ENCODE measurements around the gene CD300LG. TPM values are rescaled to one million over a fixed set of nuclear protein-coding genes. Genes with fewer than 3 reads are reported as not detected.

Gene CD300LG
- total RNA-seq, 1 experiment from 2014 or later, result not detected

DNA sequence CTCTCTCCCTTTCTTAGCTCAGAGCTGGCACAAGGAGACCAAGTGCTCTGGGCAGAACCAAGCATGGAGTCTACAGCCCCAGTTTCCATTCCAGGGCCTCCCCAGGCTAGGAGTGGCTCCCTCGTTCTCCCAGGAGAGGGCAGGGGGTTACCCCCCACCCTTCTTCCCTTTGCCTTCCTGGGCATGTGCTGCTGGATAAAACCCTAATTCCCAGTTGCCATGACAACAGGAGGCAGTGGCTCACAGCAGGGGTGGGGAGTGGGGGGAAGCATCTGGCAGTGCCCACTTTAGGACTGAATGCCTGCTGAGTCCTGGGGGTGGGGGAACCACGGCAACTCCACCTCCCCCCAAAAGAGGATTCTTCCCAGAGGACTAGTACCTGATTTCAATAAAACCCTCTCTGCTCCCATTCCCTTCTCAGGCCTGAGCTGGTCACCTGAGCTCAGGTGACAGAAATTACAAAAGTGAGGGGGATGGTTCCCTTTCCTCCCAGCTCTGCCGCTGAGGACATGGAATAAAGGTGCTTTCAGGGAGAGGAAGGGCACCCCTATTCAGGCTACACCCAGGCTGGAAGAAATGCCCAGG, 58.5 kb downstream of the CD300LG start:
- Histone ChIP-seq H4K20me1 (ENCODE audit: insufficient read depth) (no peaks in the 10 kb centered on the region), H2AFZ (ENCODE audit: low read depth, low read length, poor library complexity, severe bottlenecking) (no peak overlapping the region), H3K9me2 (ENCODE audit: insufficient read depth) (no peaks in the 10 kb centered on the region), H3K4me3 (replicated peaks in 1 of 2; ENCODE audit: low read depth in 1 of 2, low read length in 2 of 2) (no peak overlapping the region), H3K79me2 (ENCODE audit: insufficient read depth, low read length) (no peaks in the 10 kb centered on the region), H3K9me3 (ENCODE audit: control insufficient read depth in 1 of 2, insufficient read depth in 1 of 2, low read depth in 1 of 2, low read length in 2 of 2) (no peaks in the 10 kb centered on the region), H3K27me3 (ENCODE audit: insufficient read depth, low read length) (no peaks in the 10 kb centered on the region), H3K4me1 (ENCODE audit: control insufficient read depth in 1 of 2, insufficient read depth in 2 of 2, low read length in 2 of 2) (peaks cover 26 to 49% of the 10 kb centered on the region in 2 experiments), H3K36me3 (ENCODE audit: control insufficient read depth in 1 of 2, insufficient read depth in 2 of 2, low read length in 2 of 2) (no peaks in the 10 kb centered on the region), H3K9ac (ENCODE audit: low read length) (no peak overlapping the region), H3K27ac (ENCODE audit: low read depth, low read length) (no peak overlapping the region), H3K4me2 (ENCODE audit: low read length) (peak overlapping the region; percentile 99)
- no TSS peak for BruUV-seq (replicated peaks)
- CTCF ChIA-PET, result no interaction called here
- POLR2A ChIA-PET, result no interaction called here
- DNase-seq (ENCODE audit: low read depth, low spot score), result no peak
- TF ChIP-seq, protein P1, sequence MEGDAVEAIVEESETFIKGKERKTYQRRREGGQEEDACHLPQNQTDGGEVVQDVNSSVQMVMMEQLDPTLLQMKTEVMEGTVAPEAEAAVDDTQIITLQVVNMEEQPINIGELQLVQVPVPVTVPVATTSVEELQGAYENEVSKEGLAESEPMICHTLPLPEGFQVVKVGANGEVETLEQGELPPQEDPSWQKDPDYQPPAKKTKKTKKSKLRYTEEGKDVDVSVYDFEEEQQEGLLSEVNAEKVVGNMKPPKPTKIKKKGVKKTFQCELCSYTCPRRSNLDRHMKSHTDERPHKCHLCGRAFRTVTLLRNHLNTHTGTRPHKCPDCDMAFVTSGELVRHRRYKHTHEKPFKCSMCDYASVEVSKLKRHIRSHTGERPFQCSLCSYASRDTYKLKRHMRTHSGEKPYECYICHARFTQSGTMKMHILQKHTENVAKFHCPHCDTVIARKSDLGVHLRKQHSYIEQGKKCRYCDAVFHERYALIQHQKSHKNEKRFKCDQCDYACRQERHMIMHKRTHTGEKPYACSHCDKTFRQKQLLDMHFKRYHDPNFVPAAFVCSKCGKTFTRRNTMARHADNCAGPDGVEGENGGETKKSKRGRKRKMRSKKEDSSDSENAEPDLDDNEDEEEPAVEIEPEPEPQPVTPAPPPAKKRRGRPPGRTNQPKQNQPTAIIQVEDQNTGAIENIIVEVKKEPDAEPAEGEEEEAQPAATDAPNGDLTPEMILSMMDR (IDR thresholded peaks at IDR 0.05 in 2 of 3, conservative IDR thresholded peaks at IDR 0.05 in 1 of 3; ENCODE audit: borderline replicate concordance in 1 of 3, insufficient read depth in 1 of 3, low read depth in 2 of 3, low read length in 2 of 3), result no peak
- intact Hi-C loops (cut with micrococcal nuclease), result loop anchor here (10.0 kb wide), 1 partner anchor 459 kb away; the partner anchor contains the start of gene FAM171A2
- RAD21 ChIA-PET (ENCODE audit: low non-redundant PET in 1 of 2, low total read pairs in 2 of 2, uncharacterized antibody in 2 of 2, unreplicated experiment in 2 of 2), result no interaction called here
- no peak for ATAC-seq

DNA sequence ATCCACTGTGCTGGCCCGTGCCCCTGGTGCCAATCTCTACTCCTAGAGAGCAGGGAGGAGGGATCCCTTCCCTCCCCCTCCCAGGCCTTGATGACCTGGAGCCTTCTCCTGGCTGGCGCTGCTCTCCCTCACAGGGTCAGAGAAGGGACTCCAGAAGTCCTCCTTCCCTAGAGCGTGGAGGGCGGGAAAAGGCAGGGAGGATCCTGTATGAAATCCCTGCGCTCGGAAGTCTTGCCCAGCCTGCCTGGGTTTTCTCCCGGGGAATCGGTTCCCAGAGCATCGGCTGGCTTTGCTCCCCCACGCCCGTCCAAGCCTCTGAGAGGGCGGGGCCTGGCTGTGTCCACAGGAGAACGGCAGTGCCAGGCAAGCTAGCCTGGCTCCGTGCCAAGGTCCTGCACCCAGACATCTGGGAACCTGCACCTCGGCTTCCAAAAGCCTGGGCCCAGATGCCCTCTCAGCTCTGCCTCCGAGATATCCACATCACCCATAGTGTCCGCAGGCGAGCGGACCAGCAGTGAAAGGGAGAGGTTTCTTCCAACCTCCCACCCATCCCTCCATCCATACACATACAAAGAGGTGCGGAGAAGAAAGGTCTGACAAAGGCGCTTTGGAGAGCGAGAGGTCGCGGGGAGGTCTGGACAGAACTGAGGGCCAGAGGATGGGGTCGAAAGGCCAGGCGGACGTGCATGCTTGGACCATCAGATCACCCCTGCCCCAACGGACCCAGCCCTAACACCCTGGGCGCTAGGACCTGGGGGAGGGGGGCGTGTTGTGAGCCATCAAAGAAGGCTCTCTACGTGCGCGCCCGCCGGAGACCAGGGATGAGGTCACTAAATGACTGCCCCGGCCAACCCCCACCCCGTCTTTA, 59.2 kb downstream of the CD300LG start:
- intact Hi-C loops (cut with micrococcal nuclease), result loop anchor here (10.0 kb wide), 1 partner anchor 459 kb away; the partner anchor contains the start of gene FAM171A2
- ChIA-PET CTCF (interaction anchor here (0.7 kb wide), 1 partner anchor 38 kb away, joined by 5 read pairs; no protein-coding TSS in a partner anchor), POLR2A (interaction anchor here (0.6 kb wide), 1 partner anchor 235 kb away, joined by 3 read pairs; no protein-coding TSS in a partner anchor), RAD21 (ENCODE audit: low non-redundant PET in 1 of 2, low total read pairs in 2 of 2, uncharacterized antibody in 2 of 2, unreplicated experiment in 2 of 2) (no interaction called here)
- TF ChIP-seq TCF7L2 (IDR thresholded peaks at IDR 0.05; ENCODE audit: borderline replicate concordance, extremely low read depth, insufficient read depth, insufficient read length), result peak; percentile 97
- TF ChIP-seq POLR2AphosphoS5 (IDR thresholded peaks at IDR 0.05; ENCODE audit: low read depth, low read length), result no peak
- TF ChIP-seq SP1 (IDR thresholded peaks at IDR 0.05; ENCODE audit: low read depth), result peak; percentile 58; the same call in 1 of the 2 replicates
- no peak for TF ChIP-seq FOSL1 (IDR thresholded peaks at IDR 0.05; ENCODE audit: low read depth)
- H3K9me3 ChIP-seq (ENCODE audit: control insufficient read depth in 1 of 2, insufficient read depth in 1 of 2, low read depth in 1 of 2, low read length in 2 of 2), result no peaks in the 10 kb centered on the region
- ATAC-seq (peak; percentile 26), DNase-seq (ENCODE audit: low read depth, low spot score) (no peak)
- peaks cover 21 to 42% of the 10 kb centered on the region in 2 experiments for H3K4me1 ChIP-seq (ENCODE audit: control insufficient read depth in 1 of 2, insufficient read depth in 2 of 2, low read length in 2 of 2)
- no TSS peak for BruUV-seq (replicated peaks)
- H2AFZ ChIP-seq (ENCODE audit: low read depth, low read length, poor library complexity, severe bottlenecking), result no peak overlapping the region
- H3K4me2 ChIP-seq (ENCODE audit: low read length), result peak overlapping the region; percentile 99
- no peaks in the 10 kb centered on the region for H3K27me3 ChIP-seq (ENCODE audit: insufficient read depth, low read length)
- H3K36me3 ChIP-seq (ENCODE audit: control insufficient read depth in 1 of 2, insufficient read depth in 2 of 2, low read length in 2 of 2), result no peaks in the 10 kb centered on the region
- H3K79me2 ChIP-seq (ENCODE audit: insufficient read depth, low read length), result no peaks in the 10 kb centered on the region
- no peak overlapping the region for H3K9ac ChIP-seq (ENCODE audit: low read length)
- H3K4me3 ChIP-seq (replicated peaks in 1 of 2; ENCODE audit: low read depth in 1 of 2, low read length in 2 of 2), result peak overlapping the region; percentile 56 to 64
- no peaks in the 10 kb centered on the region for H4K20me1 ChIP-seq (ENCODE audit: insufficient read depth)
- H3K9me2 ChIP-seq (ENCODE audit: insufficient read depth), result no peaks in the 10 kb centered on the region
- H3K27ac ChIP-seq (ENCODE audit: low read depth, low read length), result no peak overlapping the region
